GM12878 (cell line): Measurements from ENCODE around the gene ZNF775. TPM values are rescaled to one million over a fixed set of nuclear protein-coding genes. Genes with fewer than 3 reads are reported as not detected.
A peak's percentile ranks its signal among the peaks of the same experiment; 100 is the strongest.

Experiments used
- BCL11A ChIP-seq: IDR thresholded peaks from 2 replicates; pipeline ENCODE4 v1.6.1; 2011; ENCODE audit warnings: low read depth, low read length
- BRCA1 ChIP-seq: IDR thresholded peaks from 2 replicates; pipeline ENCODE4 v1.6.1; 2011; ENCODE audit warnings: low read depth, low read length, improper control_type of control experiment
- CBX5 ChIP-seq: sonication (generic); IDR thresholded peaks from 2 replicates; pipeline ENCODE4 v1.6.1; 2016; ENCODE audit warnings: low read depth, moderate library complexity, mild to moderate bottlenecking, inconsistent platforms
- DPF2 ChIP-seq: fragments of 450-650 bp; IDR thresholded peaks from 2 replicates; pipeline ENCODE4 v1.6.1; 2017; ENCODE audit warnings: mild to moderate bottlenecking
- MEF2B ChIP-seq: fragments of 450-650 bp; IDR thresholded peaks from 2 replicates; pipeline ENCODE4 v1.6.1; 2018; ENCODE audit warnings: mild to moderate bottlenecking, moderate library complexity; ENCODE audit not compliant: partially characterized antibody, poor library complexity, severe bottlenecking
- MTA2 ChIP-seq: fragments of 450-650 bp; IDR thresholded peaks from 2 replicates; pipeline ENCODE4 v1.6.1; 2016; ENCODE audit warnings: low read depth, mild to moderate bottlenecking, moderate library complexity
- PAX5 ChIP-seq: IDR thresholded peaks from 2 replicates; pipeline ENCODE4 v1.6.1; 2011; ENCODE audit warnings: low read depth, low read length, borderline replicate concordance
- ZNF217 ChIP-seq: fragments of 450-650 bp; IDR thresholded peaks from 2 replicates; pipeline ENCODE4 v1.6.1; 2017; ENCODE audit warnings: antibody characterized with exemption, mild to moderate bottlenecking
- ZZZ3 ChIP-seq: IDR thresholded peaks from 2 replicates; pipeline ENCODE4 v1.6.1; 2011; ENCODE audit warnings: low read depth; ENCODE audit not compliant: control insufficient read depth, insufficient read length
- polyA plus RNA-seq, 11 experiments: library from polyadenylated mRNA; depleted of rRNA in 4 of 11; unstranded in 6 of 11; stranded (reverse) in 5 of 11; fragments of >200 nt; fragmentation: Nextera tagmentation in 4 of 11; fragmentation: Illumina TruSeq in 1 of 11; extraction: Ambion mirVana in 4 of 11; extraction: Trizol in 1 of 11; gene quantifications; 1 replicate in 1 of 11; 2 replicates in 10 of 11; pipeline versions ENCODE4 v1.2.1 to v1.2.3, GENCODE V29; 2011 to 2016; ENCODE audit warnings: inconsistent platforms in 2 of 11, missing spikeins in 2 of 11, low read depth in 1 of 11
- total RNA-seq, 4 experiments: library from RNA; depleted of rRNA in 3 of 4; stranded (reverse); fragments of >200 nt in 3 of 4; fragmentation: Illumina TruSeq in 1 of 4; extraction: Trizol in 1 of 4; gene quantifications; 2 replicates each; pipeline versions ENCODE4 v1.2.1 to v1.2.3, GENCODE V29; 2013 to 2021
- TF ChIP-seq, protein P1 (sequence below): fragments of 450-650 bp; IDR thresholded peaks from 2 replicates; pipeline ENCODE4 v1.6.1; 2017; ENCODE audit warnings: antibody characterized with exemption, mild to moderate bottlenecking, moderate library complexity
- TF ChIP-seq, protein P2 (sequence below): fragments of 450-650 bp; IDR thresholded peaks from 2 replicates; pipeline ENCODE4 v1.6.1; 2016; ENCODE audit warnings: mild to moderate bottlenecking
- TF ChIP-seq, protein P3 (sequence below): IDR thresholded peaks from 2 replicates; pipeline ENCODE4 v1.6.1; 2012; ENCODE audit warnings: improper control_type of control experiment, low read depth, low read length; ENCODE audit not compliant: insufficient replicate concordance
- TF ChIP-seq, protein P4 (sequence below): fragments of 450-650 bp; IDR thresholded peaks from 2 replicates; pipeline ENCODE4 v1.6.1; 2017; ENCODE audit warnings: mild to moderate bottlenecking, moderate library complexity
- TF ChIP-seq, protein P5 (sequence below): IDR thresholded peaks from 2 replicates; pipeline ENCODE4 v1.6.1; 2012; ENCODE audit warnings: low read depth, low read length, improper control_type of control experiment

ZNF775 gene
- total and polyA plus RNA-seq, 10 of the 15 experiments (the other 5 are each of a cell fraction or from before 2014, with no cell fraction given), result 0.05 to 14.3 (median 2.1) TPM

DNA sequence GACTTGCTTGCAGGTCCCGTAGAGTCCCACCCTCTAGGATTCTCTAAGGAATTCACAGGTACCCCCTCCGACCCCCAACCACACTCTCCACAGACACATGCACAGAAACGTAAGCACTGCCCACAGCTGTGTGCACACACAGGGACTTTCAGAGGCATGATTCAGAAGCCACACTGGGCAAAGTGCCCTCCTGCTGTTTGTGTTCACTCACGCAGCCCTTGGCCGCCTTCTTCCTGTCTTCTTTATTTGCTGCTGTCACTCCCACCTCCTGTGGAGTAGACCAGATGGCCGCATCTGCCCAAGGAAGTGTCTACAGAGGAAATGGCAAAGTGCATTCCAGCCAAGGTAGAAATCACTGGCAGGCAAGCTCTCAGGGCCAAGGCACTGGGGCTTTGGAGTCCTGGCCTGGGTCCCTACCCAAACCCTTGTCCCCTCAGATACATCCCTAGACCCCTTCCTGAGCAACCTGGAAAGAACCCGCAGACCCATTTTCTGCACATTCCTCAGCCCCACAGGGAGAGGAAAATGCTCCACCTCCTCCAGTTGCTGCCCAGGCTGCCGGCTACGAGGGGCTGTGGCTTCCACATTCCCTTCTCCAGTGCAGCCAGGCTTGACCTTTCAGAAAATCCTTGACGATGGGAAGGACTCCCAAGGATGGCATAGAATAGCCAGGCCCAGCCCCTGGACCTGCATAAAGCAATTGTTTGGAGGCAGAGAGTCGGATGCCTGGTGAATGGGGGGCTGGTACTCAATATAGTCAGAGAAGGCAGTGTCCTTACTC lies 49.7 kb downstream of the ZNF775 start (continued):
- TF ChIP-seq, protein P1, sequence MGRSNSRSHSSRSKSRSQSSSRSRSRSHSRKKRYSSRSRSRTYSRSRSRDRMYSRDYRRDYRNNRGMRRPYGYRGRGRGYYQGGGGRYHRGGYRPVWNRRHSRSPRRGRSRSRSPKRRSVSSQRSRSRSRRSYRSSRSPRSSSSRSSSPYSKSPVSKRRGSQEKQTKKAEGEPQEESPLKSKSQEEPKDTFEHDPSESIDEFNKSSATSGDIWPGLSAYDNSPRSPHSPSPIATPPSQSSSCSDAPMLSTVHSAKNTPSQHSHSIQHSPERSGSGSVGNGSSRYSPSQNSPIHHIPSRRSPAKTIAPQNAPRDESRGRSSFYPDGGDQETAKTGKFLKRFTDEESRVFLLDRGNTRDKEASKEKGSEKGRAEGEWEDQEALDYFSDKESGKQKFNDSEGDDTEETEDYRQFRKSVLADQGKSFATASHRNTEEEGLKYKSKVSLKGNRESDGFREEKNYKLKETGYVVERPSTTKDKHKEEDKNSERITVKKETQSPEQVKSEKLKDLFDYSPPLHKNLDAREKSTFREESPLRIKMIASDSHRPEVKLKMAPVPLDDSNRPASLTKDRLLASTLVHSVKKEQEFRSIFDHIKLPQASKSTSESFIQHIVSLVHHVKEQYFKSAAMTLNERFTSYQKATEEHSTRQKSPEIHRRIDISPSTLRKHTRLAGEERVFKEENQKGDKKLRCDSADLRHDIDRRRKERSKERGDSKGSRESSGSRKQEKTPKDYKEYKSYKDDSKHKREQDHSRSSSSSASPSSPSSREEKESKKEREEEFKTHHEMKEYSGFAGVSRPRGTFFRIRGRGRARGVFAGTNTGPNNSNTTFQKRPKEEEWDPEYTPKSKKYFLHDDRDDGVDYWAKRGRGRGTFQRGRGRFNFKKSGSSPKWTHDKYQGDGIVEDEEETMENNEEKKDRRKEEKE, result no peak
- TF ChIP-seq ZZZ3 (no peak), CBX5 (no peak), BRCA1 (no peak), ZNF217 (no peak), BCL11A (no peak), PAX5 (peak; percentile 60; the same call in 1 of the 2 replicates), MEF2B (peak; percentile 53), MTA2 (peak; percentile 40; the same call in 1 of the 2 replicates), DPF2 (peak; percentile 33; the same call in 1 of the 2 replicates)
- TF ChIP-seq, protein P2, sequence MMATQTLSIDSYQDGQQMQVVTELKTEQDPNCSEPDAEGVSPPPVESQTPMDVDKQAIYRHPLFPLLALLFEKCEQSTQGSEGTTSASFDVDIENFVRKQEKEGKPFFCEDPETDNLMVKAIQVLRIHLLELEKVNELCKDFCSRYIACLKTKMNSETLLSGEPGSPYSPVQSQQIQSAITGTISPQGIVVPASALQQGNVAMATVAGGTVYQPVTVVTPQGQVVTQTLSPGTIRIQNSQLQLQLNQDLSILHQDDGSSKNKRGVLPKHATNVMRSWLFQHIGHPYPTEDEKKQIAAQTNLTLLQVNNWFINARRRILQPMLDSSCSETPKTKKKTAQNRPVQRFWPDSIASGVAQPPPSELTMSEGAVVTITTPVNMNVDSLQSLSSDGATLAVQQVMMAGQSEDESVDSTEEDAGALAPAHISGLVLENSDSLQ, result peak; percentile 75
- TF ChIP-seq, protein P3, sequence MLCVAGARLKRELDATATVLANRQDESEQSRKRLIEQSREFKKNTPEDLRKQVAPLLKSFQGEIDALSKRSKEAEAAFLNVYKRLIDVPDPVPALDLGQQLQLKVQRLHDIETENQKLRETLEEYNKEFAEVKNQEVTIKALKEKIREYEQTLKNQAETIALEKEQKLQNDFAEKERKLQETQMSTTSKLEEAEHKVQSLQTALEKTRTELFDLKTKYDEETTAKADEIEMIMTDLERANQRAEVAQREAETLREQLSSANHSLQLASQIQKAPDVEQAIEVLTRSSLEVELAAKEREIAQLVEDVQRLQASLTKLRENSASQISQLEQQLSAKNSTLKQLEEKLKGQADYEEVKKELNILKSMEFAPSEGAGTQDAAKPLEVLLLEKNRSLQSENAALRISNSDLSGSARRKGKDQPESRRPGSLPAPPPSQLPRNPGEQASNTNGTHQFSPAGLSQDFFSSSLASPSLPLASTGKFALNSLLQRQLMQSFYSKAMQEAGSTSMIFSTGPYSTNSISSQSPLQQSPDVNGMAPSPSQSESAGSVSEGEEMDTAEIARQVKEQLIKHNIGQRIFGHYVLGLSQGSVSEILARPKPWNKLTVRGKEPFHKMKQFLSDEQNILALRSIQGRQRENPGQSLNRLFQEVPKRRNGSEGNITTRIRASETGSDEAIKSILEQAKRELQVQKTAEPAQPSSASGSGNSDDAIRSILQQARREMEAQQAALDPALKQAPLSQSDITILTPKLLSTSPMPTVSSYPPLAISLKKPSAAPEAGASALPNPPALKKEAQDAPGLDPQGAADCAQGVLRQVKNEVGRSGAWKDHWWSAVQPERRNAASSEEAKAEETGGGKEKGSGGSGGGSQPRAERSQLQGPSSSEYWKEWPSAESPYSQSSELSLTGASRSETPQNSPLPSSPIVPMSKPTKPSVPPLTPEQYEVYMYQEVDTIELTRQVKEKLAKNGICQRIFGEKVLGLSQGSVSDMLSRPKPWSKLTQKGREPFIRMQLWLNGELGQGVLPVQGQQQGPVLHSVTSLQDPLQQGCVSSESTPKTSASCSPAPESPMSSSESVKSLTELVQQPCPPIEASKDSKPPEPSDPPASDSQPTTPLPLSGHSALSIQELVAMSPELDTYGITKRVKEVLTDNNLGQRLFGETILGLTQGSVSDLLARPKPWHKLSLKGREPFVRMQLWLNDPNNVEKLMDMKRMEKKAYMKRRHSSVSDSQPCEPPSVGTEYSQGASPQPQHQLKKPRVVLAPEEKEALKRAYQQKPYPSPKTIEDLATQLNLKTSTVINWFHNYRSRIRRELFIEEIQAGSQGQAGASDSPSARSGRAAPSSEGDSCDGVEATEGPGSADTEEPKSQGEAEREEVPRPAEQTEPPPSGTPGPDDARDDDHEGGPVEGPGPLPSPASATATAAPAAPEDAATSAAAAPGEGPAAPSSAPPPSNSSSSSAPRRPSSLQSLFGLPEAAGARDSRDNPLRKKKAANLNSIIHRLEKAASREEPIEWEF, result no peak
- TF ChIP-seq, protein P4, sequence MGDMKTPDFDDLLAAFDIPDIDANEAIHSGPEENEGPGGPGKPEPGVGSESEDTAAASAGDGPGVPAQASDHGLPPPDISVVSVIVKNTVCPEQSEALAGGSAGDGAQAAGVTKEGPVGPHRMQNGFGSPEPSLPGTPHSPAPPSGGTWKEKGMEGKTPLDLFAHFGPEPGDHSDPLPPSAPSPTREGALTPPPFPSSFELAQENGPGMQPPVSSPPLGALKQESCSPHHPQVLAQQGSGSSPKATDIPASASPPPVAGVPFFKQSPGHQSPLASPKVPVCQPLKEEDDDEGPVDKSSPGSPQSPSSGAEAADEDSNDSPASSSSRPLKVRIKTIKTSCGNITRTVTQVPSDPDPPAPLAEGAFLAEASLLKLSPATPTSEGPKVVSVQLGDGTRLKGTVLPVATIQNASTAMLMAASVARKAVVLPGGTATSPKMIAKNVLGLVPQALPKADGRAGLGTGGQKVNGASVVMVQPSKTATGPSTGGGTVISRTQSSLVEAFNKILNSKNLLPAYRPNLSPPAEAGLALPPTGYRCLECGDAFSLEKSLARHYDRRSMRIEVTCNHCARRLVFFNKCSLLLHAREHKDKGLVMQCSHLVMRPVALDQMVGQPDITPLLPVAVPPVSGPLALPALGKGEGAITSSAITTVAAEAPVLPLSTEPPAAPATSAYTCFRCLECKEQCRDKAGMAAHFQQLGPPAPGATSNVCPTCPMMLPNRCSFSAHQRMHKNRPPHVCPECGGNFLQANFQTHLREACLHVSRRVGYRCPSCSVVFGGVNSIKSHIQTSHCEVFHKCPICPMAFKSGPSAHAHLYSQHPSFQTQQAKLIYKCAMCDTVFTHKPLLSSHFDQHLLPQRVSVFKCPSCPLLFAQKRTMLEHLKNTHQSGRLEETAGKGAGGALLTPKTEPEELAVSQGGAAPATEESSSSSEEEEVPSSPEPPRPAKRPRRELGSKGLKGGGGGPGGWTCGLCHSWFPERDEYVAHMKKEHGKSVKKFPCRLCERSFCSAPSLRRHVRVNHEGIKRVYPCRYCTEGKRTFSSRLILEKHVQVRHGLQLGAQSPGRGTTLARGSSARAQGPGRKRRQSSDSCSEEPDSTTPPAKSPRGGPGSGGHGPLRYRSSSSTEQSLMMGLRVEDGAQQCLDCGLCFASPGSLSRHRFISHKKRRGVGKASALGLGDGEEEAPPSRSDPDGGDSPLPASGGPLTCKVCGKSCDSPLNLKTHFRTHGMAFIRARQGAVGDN, result peak; percentile 80
- TF ChIP-seq, protein P5, sequence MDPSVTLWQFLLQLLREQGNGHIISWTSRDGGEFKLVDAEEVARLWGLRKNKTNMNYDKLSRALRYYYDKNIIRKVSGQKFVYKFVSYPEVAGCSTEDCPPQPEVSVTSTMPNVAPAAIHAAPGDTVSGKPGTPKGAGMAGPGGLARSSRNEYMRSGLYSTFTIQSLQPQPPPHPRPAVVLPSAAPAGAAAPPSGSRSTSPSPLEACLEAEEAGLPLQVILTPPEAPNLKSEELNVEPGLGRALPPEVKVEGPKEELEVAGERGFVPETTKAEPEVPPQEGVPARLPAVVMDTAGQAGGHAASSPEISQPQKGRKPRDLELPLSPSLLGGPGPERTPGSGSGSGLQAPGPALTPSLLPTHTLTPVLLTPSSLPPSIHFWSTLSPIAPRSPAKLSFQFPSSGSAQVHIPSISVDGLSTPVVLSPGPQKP, result no peak
